Activated naive CD4-positive, alpha-beta T cell treated with anti-CD3 and anti-CD28 coated beads for 36 hours (primary cell): ENCODE data around the gene MAML3. TPM values are rescaled to one million over a fixed set of nuclear protein-coding genes. Genes with fewer than 3 reads are reported as not detected.

ENCODE experiments used
- CTCF ChIA-PET: fragments of 350-600 bp; sonication (Branson Sonifier 250); formaldehyde crosslinking; loops from one replicate; lab custom pipeline; 2021; ENCODE audit warnings: antibody characterized with exemption; lab: Charles Lee
- DNase-seq: peaks from one replicate; pipeline ENCODE4 v3.0.0-alpha.2; 2020
- H3K27ac Mint-ChIP-seq: one replicate; pipeline ENCODE4 v1.8.0; 2021; ENCODE audit warnings: mild to moderate bottlenecking, mixed read lengths
- H3K27me3 Mint-ChIP-seq: one replicate; pipeline ENCODE4 v1.8.0; 2021; ENCODE audit warnings: low read depth, mixed read lengths
- H3K36me3 Mint-ChIP-seq: one replicate; pipeline ENCODE4 v1.8.0; 2021; ENCODE audit warnings: low read depth, mixed read lengths
- H3K4me1 Mint-ChIP-seq: one replicate; pipeline ENCODE4 v1.8.0; 2021; ENCODE audit warnings: low read depth, mixed read lengths
- H3K4me3 Mint-ChIP-seq: one replicate; pipeline ENCODE4 v1.8.0; 2021; ENCODE audit warnings: mild to moderate bottlenecking, moderate library complexity, mixed read lengths
- H3K9me3 Mint-ChIP-seq: one replicate; pipeline ENCODE4 v1.8.0; 2021; ENCODE audit warnings: mixed read lengths
- intact Hi-C: fragments of 100-400 bp; cut with micrococcal nuclease; formaldehyde crosslinking; loops from one replicate; pipeline ENCODE4 v1.15.1; 2023
- total RNA-seq, 2 experiments: library from RNA; stranded (reverse); gene quantifications; one replicate each; pipeline ENCODE4 v1.2.3, GENCODE V29; 2021

The MAML3 gene
- total RNA-seq, 2 experiments from 2014 or later, result 0.52 to 0.76 TPM

DNA sequence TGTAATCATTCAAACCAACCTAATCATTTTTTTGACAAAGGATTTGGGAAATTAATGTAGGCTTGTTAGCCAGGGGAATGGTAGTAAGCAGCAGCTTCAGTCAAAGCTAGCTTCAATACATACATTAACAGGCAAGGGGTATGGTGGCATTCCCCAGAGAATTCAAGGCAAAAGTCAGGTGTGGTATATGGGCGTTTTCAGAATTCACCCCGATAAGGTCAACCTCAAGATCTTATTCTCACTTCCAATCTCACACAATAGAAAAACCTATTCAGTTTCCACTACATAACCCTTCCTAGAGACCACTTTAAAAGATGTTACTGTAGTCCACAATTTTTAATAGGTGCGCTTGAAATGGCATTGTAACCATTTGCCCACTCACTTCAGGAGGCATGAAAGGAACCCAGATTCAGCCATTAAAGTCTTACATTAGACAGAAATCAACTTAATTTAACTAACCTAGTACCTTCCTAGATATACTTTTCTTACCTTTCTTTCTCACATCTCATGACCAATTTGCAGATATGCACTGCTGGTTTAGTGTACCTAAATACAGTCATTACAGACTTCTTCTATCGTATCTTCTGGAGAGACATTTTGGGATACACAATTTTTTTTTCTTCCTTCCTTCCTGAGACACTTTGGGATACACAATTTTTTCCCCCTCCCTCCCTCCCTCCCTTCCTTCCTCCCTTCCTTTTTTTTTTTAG is 34.9 kb downstream of the MAML3 start:
- CTCF ChIA-PET, result no interaction called here
- no peak for DNase-seq
- Mint-ChIP-seq H3K27ac (no peak overlapping the region), H3K36me3 (no peaks in the 10 kb centered on the region), H3K27me3 (no peaks in the 10 kb centered on the region), H3K4me3 (no peak overlapping the region), H3K9me3 (no peaks in the 10 kb centered on the region), H3K4me1 (peaks cover 34% of the 10 kb centered on the region)
- intact Hi-C loops, result loop anchor here (5.0 kb wide), 1 partner anchor 262 kb away; no protein-coding TSS in a partner anchor

DNA sequence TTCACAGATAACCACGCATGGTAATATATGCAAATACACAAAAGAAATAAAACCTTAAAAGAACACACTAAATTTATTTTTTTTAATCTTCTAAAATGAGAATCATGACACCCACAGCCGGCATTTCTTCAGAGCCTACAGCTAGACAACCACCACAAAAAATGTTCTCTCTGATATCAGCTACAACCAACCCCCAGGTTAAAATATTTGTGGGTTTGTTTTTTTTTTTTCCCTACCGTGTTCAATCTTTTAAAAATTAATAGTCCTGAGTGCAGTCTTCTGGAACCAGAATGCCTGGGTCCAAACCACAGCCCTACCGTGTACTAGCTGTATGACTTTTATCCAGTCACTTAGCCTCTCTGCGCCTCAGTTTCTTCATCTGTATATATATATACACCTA is 36.0 kb downstream of the MAML3 start:
- intact Hi-C loops, result loop anchor here (5.0 kb wide), 1 partner anchor 261 kb away; no protein-coding TSS in a partner anchor
- Mint-ChIP-seq H3K36me3 (no peaks in the 10 kb centered on the region), H3K27ac (no peak overlapping the region), H3K27me3 (no peaks in the 10 kb centered on the region), H3K9me3 (no peaks in the 10 kb centered on the region), H3K4me3 (no peak overlapping the region), H3K4me1 (peaks cover 29% of the 10 kb centered on the region)
- DNase-seq, result no peak
- CTCF ChIA-PET, result no interaction called here

DNA sequence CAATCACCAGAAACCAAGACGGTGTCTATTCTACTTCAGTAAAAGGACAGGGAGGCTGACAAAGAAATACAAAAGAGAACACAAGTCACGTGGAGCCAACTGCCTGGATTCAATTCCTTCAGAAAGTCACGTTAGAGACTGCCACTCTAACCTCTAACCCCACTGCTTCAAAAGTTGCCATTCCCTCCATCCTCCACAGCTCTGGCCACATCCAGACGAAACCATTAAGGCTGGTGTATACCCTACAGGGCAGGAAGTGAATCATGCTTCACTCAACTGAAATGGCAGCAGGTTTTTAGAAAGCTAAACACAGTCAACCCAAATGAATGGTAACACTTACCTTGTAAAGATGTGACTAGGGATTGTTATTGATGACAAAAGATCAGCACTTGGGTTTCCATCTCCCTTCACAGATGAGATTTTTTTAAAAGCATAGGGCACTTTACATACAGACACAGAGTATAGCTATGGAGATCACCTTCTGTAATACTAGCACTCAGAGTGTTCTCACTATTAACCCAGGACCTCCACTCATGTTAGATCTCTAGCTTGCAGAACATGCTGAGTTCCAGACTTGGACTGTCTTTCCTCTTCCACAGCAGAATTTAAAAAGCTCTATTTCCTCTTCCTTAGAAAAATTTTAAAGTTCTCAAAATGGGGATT is 37.4 kb downstream of the MAML3 start:
- Mint-ChIP-seq H3K4me1 (peaks cover 24% of the 10 kb centered on the region), H3K9me3 (no peaks in the 10 kb centered on the region), H3K27me3 (no peaks in the 10 kb centered on the region), H3K36me3 (no peaks in the 10 kb centered on the region), H3K4me3 (no peak overlapping the region), H3K27ac (peak overlapping the region; percentile 70)
- peak; percentile 66 for DNase-seq
- CTCF ChIA-PET, result interaction anchor here (1.0 to 1.4 kb wide), 5 partner anchors 21 to 67 kb away, joined by 4 to 5 read pairs (median 5); partner anchors contain the start of gene MAML3
- intact Hi-C loops, result loop anchor here (1.0 to 5.0 kb wide), 6 partner anchors 13 to 259 kb away; no protein-coding TSS in a partner anchor

DNA sequence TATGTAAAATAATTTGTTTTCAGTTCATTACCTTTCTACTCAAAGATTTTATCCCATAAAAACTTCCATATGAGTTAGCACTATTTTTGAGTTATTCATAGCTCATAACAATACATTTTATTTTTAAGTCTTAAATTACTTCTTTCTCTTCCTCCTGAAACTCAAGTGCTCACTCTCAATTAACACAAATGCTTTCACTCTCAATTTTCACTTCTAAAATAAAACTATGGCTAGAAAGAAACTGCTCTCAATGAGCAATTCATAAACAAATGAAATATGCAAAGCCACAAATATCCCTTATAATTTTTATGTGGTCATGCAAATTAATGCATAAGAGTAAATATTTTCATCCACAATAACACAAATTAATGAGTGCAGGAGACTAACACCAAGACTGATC is 38.8 kb downstream of the MAML3 start:
- no peaks in the 10 kb centered on the region for H3K27me3 Mint-ChIP-seq
- intact Hi-C loops, result loop anchor here (5.0 kb wide), 1 partner anchor 258 kb away; no protein-coding TSS in a partner anchor
- no peaks in the 10 kb centered on the region for H3K36me3 Mint-ChIP-seq
- peaks cover 24% of the 10 kb centered on the region for H3K4me1 Mint-ChIP-seq
- H3K27ac Mint-ChIP-seq, result no peak overlapping the region
- CTCF ChIA-PET, result interaction anchor here (0.7 kb wide), 1 partner anchor 45 kb away, joined by 3 read pairs; no protein-coding TSS in a partner anchor
- DNase-seq, result no peak
- no peak overlapping the region for H3K4me3 Mint-ChIP-seq
- no peaks in the 10 kb centered on the region for H3K9me3 Mint-ChIP-seq

DNA sequence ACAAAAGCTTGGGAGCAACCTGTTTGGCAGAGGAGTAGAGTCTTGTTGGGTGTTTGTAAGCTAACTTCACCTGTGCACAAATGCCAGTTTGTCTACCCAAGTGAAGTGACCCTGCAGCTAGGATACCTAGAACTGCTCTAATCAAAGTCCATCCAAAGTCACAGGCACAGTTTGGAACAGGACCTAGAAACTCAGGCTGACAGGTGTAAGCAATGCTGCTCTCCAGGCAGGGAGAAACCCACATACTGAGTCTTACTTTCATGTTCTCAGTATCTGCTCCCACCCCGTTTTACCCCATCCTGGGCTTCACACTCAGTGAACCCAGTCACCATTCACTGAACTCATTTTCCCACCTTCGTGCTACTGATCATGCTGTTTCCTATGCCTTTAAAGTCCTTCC is 40.3 kb downstream of the MAML3 start:
- Mint-ChIP-seq H3K27ac (no peak overlapping the region), H3K4me1 (peaks cover 28% of the 10 kb centered on the region), H3K36me3 (no peaks in the 10 kb centered on the region), H3K4me3 (no peak overlapping the region), H3K27me3 (no peaks in the 10 kb centered on the region), H3K9me3 (no peaks in the 10 kb centered on the region)
- no peak for DNase-seq
- intact Hi-C loops, result no loop called here
- CTCF ChIA-PET, result no interaction called here

GRCh38 chr4:140112576-140112975 is 41.4 kb downstream of the MAML3 start:
- H3K4me1 Mint-ChIP-seq, result peaks cover 37% of the 10 kb centered on the region
- no peak overlapping the region for H3K4me3 Mint-ChIP-seq
- H3K9me3 Mint-ChIP-seq, result no peaks in the 10 kb centered on the region
- H3K36me3 Mint-ChIP-seq, result no peaks in the 10 kb centered on the region
- H3K27me3 Mint-ChIP-seq, result no peaks in the 10 kb centered on the region
- DNase-seq, result no peak
- CTCF ChIA-PET, result no interaction called here
- intact Hi-C loops, result no loop called here
- H3K27ac Mint-ChIP-seq, result no peak overlapping the region

- Mint-ChIP-seq H3K27ac (no peak overlapping the region), H3K27me3 (peaks cover under 1% of the 10 kb centered on the region), H3K4me1 (peaks cover 28% of the 10 kb centered on the region), H3K36me3 (no peaks in the 10 kb centered on the region), H3K4me3 (no peak overlapping the region), H3K9me3 (no peaks in the 10 kb centered on the region)
- CTCF ChIA-PET, result no interaction called here
- intact Hi-C loops, result no loop called here
- no peak for DNase-seq
Observed at GRCh38 chr4:140111256-140111655, 42.7 kb downstream of the MAML3 start.

DNA sequence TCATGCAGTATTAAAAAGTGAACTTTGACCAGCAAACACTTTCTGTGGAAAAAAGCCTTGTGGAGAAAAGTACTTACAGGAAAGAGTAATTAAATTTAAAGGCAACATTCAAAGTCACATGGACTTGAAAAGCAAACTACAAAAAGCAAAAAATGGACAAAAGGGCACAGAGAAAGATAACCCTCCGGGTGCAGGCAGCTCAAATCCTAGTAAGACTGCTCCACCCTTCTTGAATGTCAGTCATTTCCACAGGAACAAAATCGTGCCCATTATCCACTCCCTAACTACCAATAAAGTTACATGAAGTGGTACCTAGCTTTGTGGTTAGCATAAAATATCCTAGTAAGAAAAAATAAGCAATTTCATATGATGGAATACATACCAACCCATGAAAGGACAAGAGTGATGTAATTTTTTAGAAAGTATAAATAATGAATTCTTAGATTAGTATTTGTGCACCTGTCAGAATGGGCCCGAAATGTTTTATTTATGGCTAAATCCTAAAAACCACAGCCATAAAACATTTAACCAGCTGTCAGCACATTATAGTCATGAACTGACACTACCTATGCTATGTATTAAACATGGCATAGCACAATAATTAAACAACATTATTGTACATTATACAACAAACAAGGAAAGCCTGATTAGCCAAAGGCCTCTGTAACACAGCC is 43.3 kb downstream of the MAML3 start:
- Mint-ChIP-seq H3K4me1 (peaks cover 24% of the 10 kb centered on the region), H3K36me3 (no peaks in the 10 kb centered on the region), H3K27ac (no peak overlapping the region), H3K4me3 (no peak overlapping the region), H3K27me3 (peaks cover 2% of the 10 kb centered on the region), H3K9me3 (no peaks in the 10 kb centered on the region)
- intact Hi-C loops, result no loop called here
- CTCF ChIA-PET, result no interaction called here
- no peak for DNase-seq

DNA sequence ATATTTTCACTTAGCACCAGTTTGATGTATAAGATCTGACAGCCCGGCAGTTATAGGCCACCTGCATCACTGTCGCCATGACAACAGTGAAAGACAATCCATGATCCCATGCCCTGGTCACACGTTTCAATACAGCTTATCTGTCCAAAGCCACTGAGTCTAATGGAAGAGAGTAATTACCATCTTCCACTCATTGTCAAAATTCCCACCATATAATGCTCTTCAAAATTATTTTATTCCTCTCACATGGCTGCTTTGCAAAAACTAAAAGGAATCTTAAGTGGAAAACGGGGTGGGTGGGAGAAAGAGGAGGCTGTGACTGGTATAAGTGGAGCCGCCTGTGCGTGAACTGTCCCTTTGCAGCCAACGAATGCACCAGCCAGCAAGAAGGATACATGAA is 44.2 kb downstream of the MAML3 start:
- Mint-ChIP-seq H3K27ac (no peak overlapping the region), H3K36me3 (no peaks in the 10 kb centered on the region), H3K27me3 (peaks cover 2% of the 10 kb centered on the region), H3K4me1 (peaks cover 19% of the 10 kb centered on the region), H3K4me3 (no peak overlapping the region), H3K9me3 (no peaks in the 10 kb centered on the region)
- intact Hi-C loops, result no loop called here
- no peak for DNase-seq
- CTCF ChIA-PET, result no interaction called here

DNA sequence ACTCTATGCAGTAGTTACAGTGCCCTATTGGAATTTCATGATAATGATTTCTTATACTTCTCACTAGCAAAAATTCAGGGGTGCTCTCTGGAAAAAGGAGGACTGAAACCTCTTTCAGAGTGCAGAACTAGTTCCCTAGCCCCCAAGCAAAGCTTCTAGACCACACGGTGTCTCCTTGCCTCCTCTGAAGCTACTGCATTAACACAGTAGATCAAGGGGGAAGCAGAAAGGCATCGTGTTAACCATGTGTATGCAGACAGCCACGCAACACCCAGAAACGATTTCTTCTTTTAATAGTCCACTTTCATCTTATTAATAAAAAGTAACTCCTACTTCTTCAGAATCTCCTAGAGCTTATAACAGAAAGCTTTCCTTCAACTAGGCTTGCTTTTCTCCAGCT is 44.7 kb downstream of the MAML3 start:
- no peak overlapping the region for H3K4me3 Mint-ChIP-seq
- no peaks in the 10 kb centered on the region for H3K36me3 Mint-ChIP-seq
- H3K9me3 Mint-ChIP-seq, result no peaks in the 10 kb centered on the region
- no peak overlapping the region for H3K27ac Mint-ChIP-seq
- CTCF ChIA-PET, result no interaction called here
- DNase-seq, result no peak
- intact Hi-C loops, result no loop called here
- peaks cover 19% of the 10 kb centered on the region for H3K4me1 Mint-ChIP-seq
- H3K27me3 Mint-ChIP-seq, result peaks cover 2% of the 10 kb centered on the region

GRCh38 chr4:140108713-140109230 is 45.2 kb downstream of the MAML3 start:
- H3K4me3 Mint-ChIP-seq, result no peak overlapping the region
- DNase-seq, result no peak

GRCh38 chr4:140108243-140108642 is 45.7 kb downstream of the MAML3 start:
- H3K4me3 Mint-ChIP-seq, result no peak overlapping the region
- no peak overlapping the region for H3K27ac Mint-ChIP-seq
- no peak for DNase-seq
- H3K36me3 Mint-ChIP-seq, result no peaks in the 10 kb centered on the region
- CTCF ChIA-PET, result interaction anchor here (0.6 kb wide), 1 partner anchor 174 kb away, joined by 3 read pairs; no protein-coding TSS in a partner anchor
- peaks cover 2% of the 10 kb centered on the region for H3K27me3 Mint-ChIP-seq
- H3K9me3 Mint-ChIP-seq, result no peaks in the 10 kb centered on the region
- H3K4me1 Mint-ChIP-seq, result peaks cover 21% of the 10 kb centered on the region
- intact Hi-C loops, result no loop called here

More at GRCh38 chr4:140108713-140109230, 45.2 kb downstream of the MAML3 start:
- Mint-ChIP-seq H3K9me3 (no peaks in the 10 kb centered on the region), H3K36me3 (no peaks in the 10 kb centered on the region), H3K27me3 (peaks cover 2% of the 10 kb centered on the region), H3K27ac (no peak overlapping the region), H3K4me1 (peaks cover 17% of the 10 kb centered on the region)
- CTCF ChIA-PET, result interaction anchor here (0.6 kb wide), 1 partner anchor 173 kb away, joined by 3 read pairs; no protein-coding TSS in a partner anchor
- intact Hi-C loops, result no loop called here
